SK-N-SH treated with all-trans-retinoic acid at 6 μM for 48 hours (cell line): ENCODE results near the gene POU3F2.
A peak's percentile ranks its signal among the peaks of the same experiment; 100 is the strongest.

Experiments used
- ATAC-seq: fragments of 200-7000 bp; cut with Tn5 transposase; 3 replicates; pipeline ENCODE4 v1.9.1; 2020; ENCODE audit warnings: mild to moderate bottlenecking, moderate library complexity
- ARNTL ChIP-seq: fragments of 450-650 bp; formaldehyde crosslinking; IDR thresholded peaks from 2 replicates; pipeline ENCODE4 v1.5.0; 2020; ENCODE audit warnings: low read depth, mild to moderate bottlenecking, moderate library complexity, borderline replicate concordance
- CSDC2 ChIP-seq: fragments of 250-450 bp; sonication (Bioruptor Pico); IDR thresholded peaks from 2 replicates; pipeline ENCODE4 v1.5.0; 2020; ENCODE audit warnings: mild to moderate bottlenecking, moderate library complexity
- CSRNP3 ChIP-seq: fragments of 250-450 bp; sonication (Bioruptor Pico); IDR thresholded peaks from 2 replicates; pipeline ENCODE4 v1.5.1; 2021; ENCODE audit warnings: mild to moderate bottlenecking, moderate library complexity
- ESRRG ChIP-seq: fragments of 250-450 bp; sonication (Bioruptor Pico); IDR thresholded peaks from 2 replicates; pipeline ENCODE4 v1.6.1; 2021; ENCODE audit warnings: mild to moderate bottlenecking
- GLIS3 ChIP-seq: fragments of 250-450 bp; sonication (Bioruptor Pico); IDR thresholded peaks from 2 replicates; pipeline ENCODE4 v1.5.0; 2020; ENCODE audit warnings: mild to moderate bottlenecking, moderate library complexity
- ISL1 ChIP-seq: fragments of 250-450 bp; sonication (Bioruptor Pico); IDR thresholded peaks from 2 replicates; pipeline ENCODE4 v2.1.2; 2022; ENCODE audit warnings: mild to moderate bottlenecking, moderate library complexity
- OSR1 ChIP-seq: fragments of 250-450 bp; sonication (Bioruptor Pico); IDR thresholded peaks from 2 replicates; pipeline ENCODE4 v1.8.0; 2022; ENCODE audit warnings: moderate library complexity, mild to moderate bottlenecking, inconsistent platforms
- PATZ1 ChIP-seq: fragments of 250-450 bp; sonication (Bioruptor Pico); IDR thresholded peaks from 2 replicates; pipeline ENCODE4 v1.8.0; 2020; ENCODE audit warnings: mild to moderate bottlenecking, moderate library complexity, borderline replicate concordance
- PPARA ChIP-seq: fragments of 250-450 bp; sonication (Bioruptor Pico); IDR thresholded peaks from 2 replicates; pipeline ENCODE4 v1.5.0; 2020; ENCODE audit warnings: mild to moderate bottlenecking, borderline replicate concordance
- RARB ChIP-seq: fragments of 250-450 bp; sonication (Bioruptor Pico); IDR thresholded peaks from 2 replicates; pipeline ENCODE4 v1.8.0; 2021; ENCODE audit warnings: mild to moderate bottlenecking, moderate library complexity
- SNAI2 ChIP-seq: fragments of 250-450 bp; sonication (Bioruptor Pico); IDR thresholded peaks from 2 replicates; pipeline ENCODE4 v1.5.0; 2020; ENCODE audit warnings: mild to moderate bottlenecking, moderate library complexity
- TCF4 ChIP-seq: fragments of 250-450 bp; sonication (Bioruptor Pico); IDR thresholded peaks from 2 replicates; pipeline ENCODE4 v1.8.0; 2021; ENCODE audit warnings: mild to moderate bottlenecking, moderate library complexity, borderline replicate concordance
- TOX ChIP-seq: fragments of 250-450 bp; sonication (Bioruptor Pico); IDR thresholded peaks from 2 replicates; pipeline ENCODE4 v1.8.0; 2021; ENCODE audit warnings: mild to moderate bottlenecking, moderate library complexity, borderline replicate concordance
- TSHZ2 ChIP-seq: fragments of 250-450 bp; sonication (Bioruptor Pico); IDR thresholded peaks from 2 replicates; pipeline ENCODE4 v1.5.0; 2020; ENCODE audit warnings: mild to moderate bottlenecking, moderate library complexity
- ZC3H10 ChIP-seq: fragments of 250-450 bp; sonication (Bioruptor Pico); IDR thresholded peaks from 2 replicates; pipeline ENCODE4 v1.5.1; 2021; ENCODE audit warnings: mild to moderate bottlenecking, moderate library complexity
- ZFP30 ChIP-seq: fragments of 450-650 bp; formaldehyde crosslinking; IDR thresholded peaks from 2 replicates; pipeline ENCODE4 v1.5.0; 2022; ENCODE audit warnings: mild to moderate bottlenecking, moderate library complexity
- ZNF565 ChIP-seq: fragments of 450-650 bp; formaldehyde crosslinking; conservative IDR thresholded peaks from 2 replicates; pipeline ENCODE4 v1.5.0; 2020; ENCODE audit warnings: low read depth, mild to moderate bottlenecking, moderate library complexity
- ZNF70 ChIP-seq: fragments of 450-650 bp; formaldehyde crosslinking; IDR thresholded peaks from 2 replicates; pipeline ENCODE4 v1.5.0; 2020; ENCODE audit warnings: mild to moderate bottlenecking, moderate library complexity
- ZNF8 ChIP-seq: fragments of 450-650 bp; formaldehyde crosslinking; IDR thresholded peaks from 2 replicates; pipeline ENCODE4 v1.5.0; 2020; ENCODE audit warnings: mild to moderate bottlenecking, moderate library complexity
- TF ChIP-seq, protein P1 (sequence below): fragments of 250-450 bp; sonication (Bioruptor Pico); IDR thresholded peaks from 2 replicates; pipeline ENCODE4 v1.5.1; 2020; ENCODE audit warnings: low read depth, mild to moderate bottlenecking, moderate library complexity

Gene POU3F2

GRCh38 chr6:98839781-98840361 lies 5.5 kb downstream of the POU3F2 start:
- TF ChIP-seq CSDC2 (CRISPR knock-in tag) (no peak), SNAI2 (CRISPR knock-in tag) (no peak), TOX (CRISPR knock-in tag) (no peak), PATZ1 (no peak), ZFP30 (CRISPR knock-in tag) (no peak), ZNF565 (CRISPR knock-in tag) (no peak), ZNF70 (CRISPR knock-in tag) (no peak), ESRRG (CRISPR knock-in tag) (no peak), ARNTL (CRISPR knock-in tag) (no peak), PPARA (CRISPR knock-in tag) (no peak), OSR1 (CRISPR knock-in tag) (no peak), ISL1 (CRISPR knock-in tag) (no peak), ZC3H10 (CRISPR knock-in tag) (no peak), GLIS3 (no peak), CSRNP3 (CRISPR knock-in tag) (no peak), RARB (no peak), ZNF8 (CRISPR knock-in tag) (no peak)
- TF ChIP-seq, protein P1, sequence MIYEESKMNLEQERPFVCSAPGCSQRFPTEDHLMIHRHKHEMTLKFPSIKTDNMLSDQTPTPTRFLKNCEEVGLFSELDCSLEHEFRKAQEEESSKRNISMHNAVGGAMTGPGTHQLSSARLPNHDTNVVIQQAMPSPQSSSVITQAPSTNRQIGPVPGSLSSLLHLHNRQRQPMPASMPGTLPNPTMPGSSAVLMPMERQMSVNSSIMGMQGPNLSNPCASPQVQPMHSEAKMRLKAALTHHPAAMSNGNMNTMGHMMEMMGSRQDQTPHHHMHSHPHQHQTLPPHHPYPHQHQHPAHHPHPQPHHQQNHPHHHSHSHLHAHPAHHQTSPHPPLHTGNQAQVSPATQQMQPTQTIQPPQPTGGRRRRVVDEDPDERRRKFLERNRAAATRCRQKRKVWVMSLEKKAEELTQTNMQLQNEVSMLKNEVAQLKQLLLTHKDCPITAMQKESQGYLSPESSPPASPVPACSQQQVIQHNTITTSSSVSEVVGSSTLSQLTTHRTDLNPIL (CRISPR knock-in tag), result no peak
- ATAC-seq, result peak; percentile 69

- ATAC-seq, result no peak
- TF ChIP-seq TSHZ2 (CRISPR knock-in tag) (no peak), OSR1 (CRISPR knock-in tag) (no peak)
These were observed 6.0 kb downstream of the POU3F2 start for GRCh38 chr6:98840385-98840784.

- TF ChIP-seq RARB (no peak), TCF4 (CRISPR knock-in tag) (no peak), CSRNP3 (CRISPR knock-in tag) (no peak), ZNF565 (CRISPR knock-in tag) (no peak), ARNTL (CRISPR knock-in tag) (no peak), ZNF8 (CRISPR knock-in tag) (no peak), ZNF70 (CRISPR knock-in tag) (no peak), ISL1 (CRISPR knock-in tag) (no peak), ESRRG (CRISPR knock-in tag) (no peak), TSHZ2 (CRISPR knock-in tag) (no peak), ZC3H10 (CRISPR knock-in tag) (no peak), SNAI2 (CRISPR knock-in tag) (no peak)
- TF ChIP-seq, protein P1 (CRISPR knock-in tag), result no peak
- ATAC-seq, result no peak
These were observed 6.7 kb downstream of the POU3F2 start for GRCh38 chr6:98840996-98841513.
